ENCODE measurements around the gene RNF213.
"Not testable (repeated sequence)": the region's sequence is repeated elsewhere in the genome, so short reads cannot be mapped to it uniquely, and the experiment has no call there.

RNF213 gene

DNA sequence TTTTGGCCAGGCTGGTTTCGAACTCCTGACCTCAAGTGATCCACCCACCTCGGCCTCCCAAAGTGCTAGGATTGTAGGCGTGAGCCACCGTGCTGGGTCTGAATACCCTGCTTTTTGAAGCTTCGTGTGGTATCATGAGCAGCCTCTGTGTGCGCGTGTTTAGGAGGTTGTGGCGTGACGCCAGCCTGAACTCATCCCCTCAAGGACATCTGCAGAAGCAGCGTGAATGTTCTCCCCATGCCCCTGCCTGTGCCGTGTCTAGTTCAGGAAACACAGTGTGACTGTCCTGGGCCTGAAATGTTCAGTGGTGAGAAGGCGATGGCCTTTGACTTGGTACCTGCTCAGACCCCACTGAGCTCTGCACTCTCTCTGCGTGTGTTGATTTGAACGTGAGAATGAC lies 35.6 kb downstream of the RNF213 start:
- DNase-seq, result no peak

DNA sequence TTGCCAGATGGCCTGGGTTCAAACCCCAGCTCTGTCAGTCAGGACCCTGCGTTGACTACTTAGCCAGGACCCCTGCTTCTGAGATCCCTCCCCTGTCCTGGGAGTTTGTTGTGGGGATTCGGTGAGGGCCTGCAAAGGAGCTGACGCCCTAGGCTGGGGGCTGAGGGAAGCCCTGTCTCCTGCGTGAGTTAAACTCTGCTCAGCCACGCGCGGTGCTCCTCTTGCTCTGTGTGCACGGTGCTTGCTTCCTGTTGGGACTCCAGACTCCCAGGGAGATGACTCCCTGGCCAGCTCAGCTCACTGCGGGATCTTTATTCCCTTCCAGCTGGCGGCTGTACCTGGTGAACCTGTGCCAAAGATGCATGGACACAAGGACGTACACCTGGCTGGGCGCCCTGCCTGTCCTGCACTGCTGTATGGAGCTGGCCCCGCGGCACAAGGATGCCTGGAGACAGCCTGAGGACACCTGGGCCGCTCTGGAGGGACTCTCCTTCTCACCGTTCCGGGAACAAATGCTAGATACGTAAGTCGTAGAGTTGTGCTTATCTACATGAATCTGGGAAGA lies 37.4 kb downstream of the RNF213 start:
- DNase-seq, result no peak

DNA sequence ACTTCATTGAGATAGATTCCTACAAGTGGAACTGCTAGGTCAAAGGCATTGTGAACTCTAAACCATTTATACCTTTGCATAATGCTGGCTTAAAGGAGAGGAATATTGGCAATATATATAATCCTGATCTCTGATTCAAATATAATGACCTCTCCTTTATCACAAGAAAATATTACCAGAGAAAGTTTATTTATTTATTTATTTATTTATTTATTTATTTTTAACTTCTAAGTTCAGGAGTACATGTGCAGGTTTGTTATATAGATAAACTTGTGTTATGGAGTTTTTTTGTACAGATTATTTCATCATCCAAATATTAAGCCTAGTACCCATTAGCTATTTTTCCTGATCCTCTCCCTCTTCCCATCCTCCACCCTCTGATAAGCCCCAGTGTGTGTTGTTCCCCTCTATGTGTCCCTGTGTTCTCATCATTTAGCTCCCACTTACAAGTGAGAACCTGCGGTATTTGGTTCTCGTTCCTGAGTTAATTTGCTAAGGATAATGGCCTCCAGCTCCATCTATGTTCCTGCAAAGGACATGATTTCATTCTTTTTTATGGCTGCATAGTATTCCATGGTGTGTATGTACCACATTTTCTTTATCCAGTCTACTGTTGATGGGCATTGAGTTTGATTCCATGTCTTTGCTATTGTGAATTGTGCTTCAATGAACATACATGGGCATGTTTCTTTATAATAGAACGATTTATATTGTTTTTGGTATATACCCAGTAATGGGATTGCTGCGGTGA lies 38.9 kb downstream of the RNF213 start:
- not testable (repeated sequence) for DNase-seq

DNA sequence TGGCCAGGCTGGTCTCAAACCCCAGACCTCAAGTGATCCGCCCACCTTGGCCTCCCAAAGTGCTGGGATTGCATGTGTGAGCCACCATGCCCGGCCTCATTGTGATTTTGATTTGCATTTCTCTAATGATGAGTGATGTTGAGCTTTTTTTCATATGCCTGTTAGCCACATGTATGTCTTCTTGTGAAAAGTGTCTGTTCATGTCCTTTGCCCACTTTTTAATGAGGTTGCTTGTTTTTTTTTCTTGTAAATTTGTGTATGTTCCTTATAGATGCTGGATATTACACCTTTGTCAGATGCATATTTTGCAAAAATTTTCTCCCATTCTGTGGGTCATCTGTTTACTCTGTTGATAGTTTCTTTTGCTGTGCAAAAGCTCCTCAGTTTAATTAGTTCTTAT lies 40.1 kb downstream of the RNF213 start:
- DNase-seq, result not testable (repeated sequence)

- no peak for DNase-seq
Measured at GRCh38 chr17:80303824-80304223, 43.2 kb downstream of the RNF213 start.

GRCh38 chr17:80307994-80308691 lies 47.5 kb downstream of the RNF213 start:
- DNase-seq, result no peak

DNA sequence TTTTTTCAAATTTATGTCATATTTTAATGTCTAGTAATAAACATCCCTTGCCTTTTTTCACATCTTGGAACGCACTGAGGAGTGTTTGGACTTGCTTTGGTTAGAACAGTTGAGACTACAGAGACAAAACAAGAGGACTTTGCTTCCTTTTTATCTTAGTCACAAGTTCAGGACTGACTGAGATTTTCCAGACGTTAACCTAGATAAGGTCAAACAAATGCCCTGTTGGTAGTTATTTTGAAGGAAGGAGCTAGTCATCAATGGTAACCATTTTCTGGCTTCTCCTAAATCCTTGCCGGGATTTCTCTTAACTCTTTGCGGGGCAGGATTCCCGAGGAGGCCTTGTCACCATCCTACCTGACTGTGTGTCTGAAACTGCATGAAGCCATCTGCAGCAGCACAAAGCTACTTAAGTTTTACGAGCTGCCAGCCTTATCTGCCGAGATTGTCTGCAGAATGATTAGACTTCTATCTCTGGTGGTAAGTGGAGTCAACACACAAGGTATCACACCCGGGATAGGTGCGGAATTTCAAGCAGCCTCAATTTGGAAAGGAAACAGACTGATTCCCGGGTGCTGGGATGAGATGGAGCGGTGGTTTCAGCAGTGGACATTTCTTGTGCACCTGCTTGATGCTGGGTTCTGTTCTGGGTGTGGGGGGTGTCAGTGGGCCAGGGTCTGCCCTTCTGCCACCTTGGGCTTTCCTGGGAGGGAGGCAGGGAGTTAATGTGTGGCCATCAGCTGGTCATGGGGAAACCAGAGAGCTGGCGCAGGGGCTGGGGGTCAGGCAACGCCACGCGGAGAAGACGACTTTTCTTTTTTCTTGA lies 48.3 kb downstream of the RNF213 start:
- DNase-seq, result no peak

GRCh38 chr17:80311216-80311827 lies 50.7 kb downstream of the RNF213 start:
- no peak for DNase-seq

GRCh38 chr17:80312621-80313135 lies 52.0 kb downstream of the RNF213 start:
- DNase-seq, result no peak

- peak; percentile 18 for DNase-seq
Measured at GRCh38 chr17:80313160-80313829, 52.6 kb downstream of the RNF213 start.

GRCh38 chr17:80313946-80314345 lies 53.3 kb downstream of the RNF213 start:
- DNase-seq, result not testable (repeated sequence)

DNA sequence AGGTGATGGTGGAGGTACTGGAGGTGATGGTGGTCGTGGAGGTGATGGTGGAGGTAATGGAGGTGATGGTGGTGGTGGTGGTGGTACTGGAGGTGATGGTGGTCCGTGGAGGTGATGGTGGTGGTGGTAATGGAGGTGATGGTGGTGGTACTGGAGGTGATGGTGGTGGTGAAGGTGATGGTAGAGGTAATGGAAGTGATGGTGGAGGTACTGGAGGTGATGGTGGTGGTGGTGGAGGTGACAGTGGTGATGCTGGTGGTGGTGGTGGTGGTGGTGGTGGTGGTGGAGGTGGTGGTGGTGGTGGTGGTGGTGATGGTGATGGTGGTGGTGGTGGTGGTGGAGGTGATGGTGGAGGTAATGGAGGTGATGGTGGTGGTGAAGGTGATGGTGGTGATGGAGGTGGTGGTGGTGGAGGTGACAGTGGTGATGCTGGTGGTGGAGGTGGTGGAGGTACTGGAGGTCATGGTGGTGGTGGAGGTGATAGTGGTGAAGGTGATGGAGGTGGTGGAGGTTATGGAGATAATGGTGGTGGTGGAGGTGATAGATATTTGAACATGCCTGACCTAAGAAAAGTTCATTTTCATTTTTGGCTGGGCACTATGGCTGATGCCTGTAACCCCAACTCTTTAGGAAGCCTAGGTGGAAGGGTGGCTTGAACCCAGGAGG lies 55.0 kb downstream of the RNF213 start:
- peak; percentile 11 for DNase-seq

DNA sequence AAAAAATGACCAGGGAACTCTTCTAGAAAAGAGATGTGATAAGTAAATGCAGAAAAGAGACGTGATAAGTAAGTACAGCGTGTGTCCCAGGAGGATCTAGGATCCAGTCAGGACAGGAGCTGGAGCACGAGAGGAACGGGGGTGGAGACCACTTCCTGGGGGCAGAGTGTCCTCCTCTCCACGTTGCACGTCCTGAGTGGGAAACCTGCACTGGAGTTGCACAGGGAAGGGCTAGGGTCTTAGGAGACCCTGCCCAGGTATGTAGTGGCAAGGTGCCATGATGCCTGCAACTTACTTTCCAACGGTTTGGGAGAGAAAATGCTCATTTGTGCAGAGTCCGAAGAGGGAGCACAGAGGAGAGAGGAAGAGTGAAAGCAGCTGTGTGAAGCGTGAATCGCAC lies 55.8 kb downstream of the RNF213 start:
- no peak for DNase-seq

- DNase-seq, result no peak
Measured at GRCh38 chr17:80316927-80317705, 56.5 kb downstream of the RNF213 start.

- DNase-seq, result no peak
Measured at GRCh38 chr17:80317706-80317980, 57.0 kb downstream of the RNF213 start.

DNA sequence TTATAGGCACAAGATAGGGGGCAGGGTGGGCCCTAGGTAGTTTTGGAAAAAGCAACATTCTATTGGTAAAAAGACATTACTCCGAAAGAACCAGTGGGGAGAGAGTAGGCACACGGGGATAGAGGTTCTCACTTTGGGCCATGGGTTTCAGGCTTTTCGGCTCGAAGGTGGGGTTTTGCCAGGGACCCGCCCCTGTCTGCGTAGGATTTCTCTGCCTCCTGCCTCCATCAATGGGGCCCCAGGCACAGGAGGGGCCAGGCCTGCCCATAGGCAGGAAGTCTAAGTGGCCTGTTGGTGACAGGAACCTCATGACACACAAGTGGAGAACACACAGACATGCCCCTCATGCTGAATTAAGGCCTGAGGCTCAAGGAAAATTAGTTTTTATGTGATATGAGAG lies 57.5 kb downstream of the RNF213 start:
- DNase-seq, result no peak

DNA sequence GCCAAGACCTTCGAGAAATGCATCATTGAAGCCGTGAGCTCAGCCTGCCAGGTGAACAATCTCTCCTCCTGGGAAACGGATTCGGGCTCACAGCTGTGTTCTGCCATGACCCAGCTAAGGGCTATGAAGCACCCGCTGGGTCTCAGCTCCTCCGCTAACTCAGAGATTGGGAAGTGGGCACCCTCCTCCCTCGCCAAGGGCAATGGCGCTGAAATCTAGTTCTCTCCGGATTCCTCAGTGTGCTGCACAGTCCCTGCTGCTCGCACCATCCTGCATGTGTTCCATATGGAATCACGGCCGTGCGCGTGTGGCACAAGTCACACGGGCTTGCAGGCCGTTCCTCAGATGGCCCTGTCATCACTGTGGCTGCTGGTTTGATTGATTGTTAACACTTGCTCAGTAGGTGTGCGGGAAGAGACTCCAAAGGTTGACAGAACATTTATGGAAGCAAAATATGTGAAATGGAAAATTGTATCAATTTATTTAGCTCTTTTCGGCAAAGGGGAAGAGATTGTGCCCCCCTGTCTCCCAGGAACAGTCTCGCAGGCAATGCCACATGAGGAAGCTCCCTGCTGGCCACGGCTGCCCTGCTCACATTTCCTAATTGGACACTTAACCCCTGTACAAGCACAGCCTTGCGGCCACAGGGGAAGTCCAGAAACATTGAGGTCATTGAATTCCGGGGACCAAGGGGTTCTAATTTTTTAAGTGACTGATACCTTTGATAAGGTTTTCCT lies 58.8 kb downstream of the RNF213 start:
- no peak for DNase-seq

DNA sequence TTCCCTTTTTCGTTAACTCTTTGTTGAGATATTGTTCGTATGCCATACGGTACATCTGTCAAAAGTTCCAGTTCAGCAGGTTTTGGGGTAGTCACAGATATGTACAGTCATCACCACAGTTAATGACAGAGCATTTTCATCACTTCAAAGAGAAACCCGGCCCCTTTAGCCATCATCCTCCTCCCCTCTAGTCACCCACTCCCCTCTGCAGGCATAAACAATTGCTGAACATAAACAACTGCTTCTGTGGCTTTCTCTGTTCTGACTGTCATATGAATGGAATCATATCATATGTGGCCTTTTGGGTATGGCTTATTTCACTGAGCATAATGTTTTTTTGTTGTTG lies 59.3 kb downstream of the RNF213 start:
- no peak for DNase-seq

DNA sequence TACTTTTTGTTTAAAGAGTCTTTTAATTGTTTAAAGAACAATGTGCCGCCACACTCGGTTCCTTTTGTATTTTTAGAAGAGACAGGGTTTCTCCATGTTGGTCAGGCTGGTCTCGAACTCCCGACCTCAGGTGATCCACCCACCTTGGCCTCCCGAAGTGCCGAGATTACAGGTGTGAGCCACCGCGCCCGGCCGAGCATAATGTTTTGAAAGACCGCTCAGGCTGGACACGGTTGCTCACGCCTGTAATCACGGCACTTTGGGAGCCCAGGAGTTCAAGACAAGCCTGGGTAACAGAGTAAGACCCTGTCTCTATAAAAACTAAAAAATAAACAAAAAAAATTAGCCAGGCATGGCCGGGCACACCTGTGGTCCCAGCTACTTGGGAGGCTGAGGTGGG lies 59.8 kb downstream of the RNF213 start:
- DNase-seq, result no peak

- no peak for DNase-seq
Measured at GRCh38 chr17:80322864-80323263, 62.2 kb downstream of the RNF213 start.
